Astrocyte of the cerebellum (primary cell): Measurements from ENCODE around the gene NUDT22.

ENCODE experiments used
- DNase-seq: peaks from one replicate; pipeline ENCODE4 v3.0.0-alpha.2; 2011; ENCODE audit warnings: low read depth
- H3K4me3 ChIP-seq: 2 replicates; pipeline ENCODE4 v1.5.1; 2011; ENCODE audit warnings: mild to moderate bottlenecking, low read depth, low read length, moderate library complexity
- CTCF ChIP-seq: IDR thresholded peaks from 2 replicates; pipeline ENCODE4 v1.5.1; 2012; ENCODE audit warnings: low read length, low read depth, moderate library complexity, mild to moderate bottlenecking; ENCODE audit errors: missing control alignments
- in situ Hi-C: cut with HindIII; loops from 2 replicates; pipeline ENCODE4 v1.10.0; 2017; ENCODE audit warnings: low sequenced_read_pairs

Gene NUDT22

GRCh38 chr11:64237484-64237951, 11.4 kb downstream of the NUDT22 start:
- no peak for DNase-seq
- in situ Hi-C loops: no loop called here
- TF ChIP-seq CTCF: no peak
- no peak overlapping the region for H3K4me3 ChIP-seq

- in situ Hi-C loops: no loop called here
- no peak for DNase-seq
- H3K4me3 ChIP-seq: no peak overlapping the region
- TF ChIP-seq CTCF: no peak
Observed at GRCh38 chr11:64238076-64238475, 12.0 kb downstream of the NUDT22 start.

- H3K4me3 ChIP-seq: no peak overlapping the region
- DNase-seq: no peak
- in situ Hi-C loops: no loop called here
- no peak for TF ChIP-seq CTCF
Observed at GRCh38 chr11:64238999-64239398, 12.9 kb downstream of the NUDT22 start.

- TF ChIP-seq CTCF: no peak
- no peak for DNase-seq
- peak overlapping the region; percentile 92 for H3K4me3 ChIP-seq
- in situ Hi-C loops: no loop called here
Observed at GRCh38 chr11:64239662-64240434, 13.8 kb downstream of the NUDT22 start.

- in situ Hi-C loops: no loop called here
- peak within 1 kb of the TSS; percentile 92 for H3K4me3 ChIP-seq
- DNase-seq: peak; percentile 92
- TF ChIP-seq CTCF: no peak
Observed at GRCh38 chr11:64240435-64241240, 14.6 kb downstream of the NUDT22 start, which contains the start of gene FKBP2. Gene FKBP2 (plus strand): TSS chr11:64241095. CDS start chr11:64242388, 1,293 bp downstream.

GRCh38 chr11:64241241-64241490, 15.1 kb downstream of the NUDT22 start:
- in situ Hi-C loops: no loop called here
- DNase-seq: peak; percentile 97
- TF ChIP-seq CTCF: no peak
- peak overlapping the region; percentile 92 for H3K4me3 ChIP-seq
